IMR-90 (cell line): ENCODE results near the gene TTLL11. TPM values are rescaled to one million over a fixed set of nuclear protein-coding genes. Genes with fewer than 3 reads are reported as not detected.

Experiments used
- ATAC-seq: fragments of 200-7000 bp; cut with Tn5 transposase; 2 replicates; pipeline ENCODE4 v1.9.1; 2020; ENCODE audit warnings: low read depth, mild to moderate bottlenecking, moderate library complexity
- BruUV-seq: library from RNA; stranded (reverse); fragments of 400-500 nt; replicated peaks from 2 replicates; lab custom pipeline; 2021; lab: Mats Ljungman, UMichigan
- CTCF ChIA-PET: fragments of 300-600 bp; formaldehyde crosslinking; extraction: SDS; loops from one replicate; lab custom pipeline; 2021; ENCODE audit warnings: antibody characterized with exemption; lab: Yijun Ruan, JAX
- POLR2A ChIA-PET: fragments of 300-600 bp; sonication (Branson Sonifier 250); formaldehyde crosslinking; loops from one replicate; lab custom pipeline; 2022; ENCODE audit warnings: antibody characterized with exemption; ENCODE audit not compliant: unreplicated experiment; lab: Charles Lee
- DNase-seq: peaks from one replicate; pipeline ENCODE4 v3.0.0; 2013
- H2AFZ ChIP-seq: replicated peaks from 2 replicates; pipeline ENCODE3; 2013; ENCODE audit warnings: low read length, mild to moderate bottlenecking; ENCODE audit not compliant: poor library complexity
- H2AK5ac ChIP-seq: 2 replicates; pipeline ENCODE4 v1.6.1; 2013; ENCODE audit warnings: low read depth, low read length, inconsistent platforms
- H2AK9ac ChIP-seq: replicated peaks from 2 replicates; pipeline ENCODE3; 2013; ENCODE audit warnings: mild to moderate bottlenecking, low read depth, low read length, moderate library complexity; ENCODE audit not compliant: poor library complexity
- H2BK120ac ChIP-seq: 2 replicates; pipeline ENCODE4 v1.6.1; 2013; ENCODE audit warnings: low read depth, low read length, inconsistent platforms
- H2BK15ac ChIP-seq: 3 replicates; pipeline ENCODE4 v1.6.1; 2013; ENCODE audit warnings: low read depth, low read length, inconsistent platforms
- H2BK20ac ChIP-seq: 2 replicates; pipeline ENCODE4 v1.6.1; 2013; ENCODE audit warnings: low read depth, mild to moderate bottlenecking, inconsistent platforms, low read length, moderate library complexity
- H2BK5ac ChIP-seq: 2 replicates; pipeline ENCODE4 v1.6.1; 2013; ENCODE audit warnings: mild to moderate bottlenecking, low read depth, low read length, inconsistent platforms; ENCODE audit not compliant: poor library complexity, severe bottlenecking
- H3K14ac ChIP-seq: replicated peaks from 2 replicates; pipeline ENCODE4 v1.6.1; 2013; ENCODE audit warnings: low read depth, low read length, inconsistent platforms
- H3K18ac ChIP-seq: 2 replicates; pipeline ENCODE4 v1.6.1; 2013; ENCODE audit warnings: low read depth, low read length, control low read depth
- H3K23ac ChIP-seq: 2 replicates; pipeline ENCODE4 v1.6.1; 2013; ENCODE audit warnings: low read depth, low read length, inconsistent platforms
- H3K27ac ChIP-seq: 2 replicates; pipeline ENCODE4 v1.5.1; 2013; ENCODE audit warnings: mild to moderate bottlenecking, control low read depth, low read length; ENCODE audit not compliant: insufficient read depth
- H3K27me3 ChIP-seq: 2 replicates; pipeline ENCODE4 v1.6.1; 2013; ENCODE audit warnings: low read length; ENCODE audit not compliant: control insufficient read depth, insufficient read depth
- H3K36me3 ChIP-seq: 2 replicates; pipeline ENCODE4 v1.6.1; 2013; ENCODE audit warnings: low read length, mixed read lengths; ENCODE audit not compliant: control insufficient read depth, insufficient read depth
- H3K4ac ChIP-seq: 2 replicates; pipeline ENCODE4 v1.6.1; 2013; ENCODE audit warnings: low read depth, low read length, inconsistent platforms
- H3K4me1 ChIP-seq: 2 replicates; pipeline ENCODE4 v1.6.1; 2013; ENCODE audit warnings: low read length, mixed read lengths; ENCODE audit not compliant: control insufficient read depth, insufficient read depth
- H3K4me2 ChIP-seq: 2 replicates; pipeline ENCODE4 v1.6.1; 2013; ENCODE audit warnings: low read depth, mild to moderate bottlenecking, control low read depth, low read length, moderate library complexity
- H3K4me3 ChIP-seq: 2 replicates; pipeline ENCODE4 v1.5.1; 2013; ENCODE audit warnings: low read depth, mild to moderate bottlenecking, control low read depth, low read length, moderate library complexity; ENCODE audit not compliant: insufficient read depth
- H3K56ac ChIP-seq: 2 replicates; pipeline ENCODE4 v1.6.1; 2013; ENCODE audit warnings: low read length, inconsistent platforms; ENCODE audit not compliant: insufficient read depth; ENCODE audit errors: extremely low read depth
- H3K79me1 ChIP-seq, 2 experiments: 2 replicates each; pipeline ENCODE4 v1.6.1; 2013; ENCODE audit warnings: low read length in 2 of 2, inconsistent platforms in 1 of 2, low read depth in 1 of 2
- H3K9ac ChIP-seq: 2 replicates; pipeline ENCODE4 v1.6.1; 2013; ENCODE audit warnings: low read depth, low read length, control low read depth
- H3K9me1 ChIP-seq: 2 replicates; pipeline ENCODE4 v1.6.1; 2013; ENCODE audit warnings: low read length, inconsistent platforms; ENCODE audit not compliant: insufficient read depth
- H3K9me3 ChIP-seq: 2 replicates; pipeline ENCODE4 v1.6.1; 2013; ENCODE audit warnings: low read length; ENCODE audit not compliant: control insufficient read depth, insufficient read depth
- H4K20me1 ChIP-seq: 2 replicates; pipeline ENCODE4 v1.6.1; 2013; ENCODE audit warnings: low read length, inconsistent platforms; ENCODE audit not compliant: insufficient read depth
- H4K5ac ChIP-seq: 2 replicates; pipeline ENCODE4 v1.6.1; 2013; ENCODE audit warnings: mild to moderate bottlenecking, low read depth, low read length, control low read depth
- H4K8ac ChIP-seq, 2 experiments: 2 replicates each; pipeline ENCODE4 v1.6.1; 2013; ENCODE audit warnings: low read depth in 2 of 2, low read length in 2 of 2, control low read depth in 1 of 2, inconsistent platforms in 1 of 2
- H4K91ac ChIP-seq: 2 replicates; pipeline ENCODE4 v1.6.1; 2013; ENCODE audit warnings: low read depth, low read length, inconsistent platforms; ENCODE audit not compliant: insufficient read depth
- CEBPB ChIP-seq: IDR thresholded peaks from 2 replicates; pipeline ENCODE4 v1.6.1; 2012; ENCODE audit warnings: low read depth, low read length, improper control_type of control experiment
- NFE2L2 ChIP-seq: fragments of 150-350 bp; IDR thresholded peaks from 2 replicates; pipeline ENCODE4 v1.6.1; 2016; ENCODE audit warnings: low read depth, mild to moderate bottlenecking, low read length
- RAD21 ChIP-seq: IDR thresholded peaks from 2 replicates; pipeline ENCODE4 v1.6.1; 2012; ENCODE audit warnings: low read length, improper control_type of control experiment
- WGBS, 2 experiments: methylation state at CpG; one replicate each; pipeline versions ENCODE4 v1.1.5 to v1.1.7; 2013; ENCODE audit warnings: missing lambda C conversion rate in 2 of 2; ENCODE audit not compliant: insufficient read length in 1 of 2; ENCODE audit errors: extremely low coverage in 2 of 2; 5-methylcytosine and 5-hydroxymethylcytosine counted together
- dilution Hi-C: fragments of 300-500 bp; cut with HindIII; formaldehyde crosslinking; loops from one replicate; pipeline ENCODE4 v1.14.3; 2018; ENCODE audit warnings: low sequenced_read_pairs; ENCODE audit not compliant: unreplicated experiment
- in situ Hi-C: fragments of 300-500 bp; cut with MboI; formaldehyde crosslinking; loops from 3 replicates; pipeline ENCODE4 v1.14.3; 2019; ENCODE audit warnings: low sequenced_read_pairs, inconsistent platforms, mixed read lengths
- intact Hi-C: fragments of 100-400 bp; cut with micrococcal nuclease; formaldehyde crosslinking; loops from 2 replicates; pipeline ENCODE4 v1.10.0; 2022
- polyA plus RNA-seq, 3 experiments: library from polyadenylated mRNA; depleted of rRNA; stranded (reverse); fragments of >200 nt; gene quantifications; 2 replicates each; pipeline ENCODE4 v1.2.3, GENCODE V29; 2012; ENCODE audit warnings: low replicate concordance in 1 of 3
- total RNA-seq: library from RNA; depleted of rRNA; stranded (reverse); fragments of >200 nt; gene quantifications from 2 replicates; pipeline ENCODE4 v1.2.3, GENCODE V29; 2012
- TF ChIP-seq, protein P1 (sequence below): fragments of 150-350 bp; IDR thresholded peaks from 2 replicates; pipeline ENCODE4 v1.6.1; 2016; ENCODE audit warnings: low read depth, mild to moderate bottlenecking, low read length, moderate library complexity, borderline replicate concordance

Gene TTLL11
- total and polyA plus RNA-seq, 2 of the 4 experiments (the other 2 are of a cell fraction): 2.0 to 4.6 TPM

DNA sequence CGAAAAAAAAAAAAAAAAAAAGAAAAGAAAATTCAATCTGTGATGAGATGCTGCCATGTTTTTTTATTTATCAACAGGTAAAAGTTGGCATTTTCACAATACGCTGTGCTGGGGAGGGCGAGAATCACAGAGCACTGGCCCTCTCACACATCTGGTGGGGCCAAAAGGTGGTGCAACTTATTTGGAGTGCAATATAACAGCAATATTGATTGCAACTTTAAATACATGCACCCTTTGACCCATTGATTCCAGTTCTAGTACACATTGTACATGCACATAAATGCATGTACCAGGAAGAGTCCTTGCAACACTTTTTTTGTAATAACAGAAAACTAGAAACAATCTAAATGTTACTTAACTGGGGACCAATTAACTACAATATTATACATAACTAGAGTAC, 282.6 kb downstream of the TTLL11 start:
- TF ChIP-seq NFE2L2: no peak
- TF ChIP-seq, protein P1, sequence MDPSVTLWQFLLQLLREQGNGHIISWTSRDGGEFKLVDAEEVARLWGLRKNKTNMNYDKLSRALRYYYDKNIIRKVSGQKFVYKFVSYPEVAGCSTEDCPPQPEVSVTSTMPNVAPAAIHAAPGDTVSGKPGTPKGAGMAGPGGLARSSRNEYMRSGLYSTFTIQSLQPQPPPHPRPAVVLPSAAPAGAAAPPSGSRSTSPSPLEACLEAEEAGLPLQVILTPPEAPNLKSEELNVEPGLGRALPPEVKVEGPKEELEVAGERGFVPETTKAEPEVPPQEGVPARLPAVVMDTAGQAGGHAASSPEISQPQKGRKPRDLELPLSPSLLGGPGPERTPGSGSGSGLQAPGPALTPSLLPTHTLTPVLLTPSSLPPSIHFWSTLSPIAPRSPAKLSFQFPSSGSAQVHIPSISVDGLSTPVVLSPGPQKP: no peak
- TF ChIP-seq RAD21: no peak
- TF ChIP-seq CEBPB: no peak
- Histone ChIP-seq H4K5ac (no peak overlapping the region), H3K4ac (no peak overlapping the region), H4K91ac (no peak overlapping the region), H3K18ac (no peak overlapping the region), H2BK15ac (no peak overlapping the region), H4K20me1 (no peaks in the 10 kb centered on the region), H2AK9ac (no peak overlapping the region), H3K56ac (no peak overlapping the region), H2AFZ (no peak overlapping the region), H3K79me1 (no peaks in the 10 kb centered on the region), H2BK5ac (no peak overlapping the region), H3K36me3 (no peaks in the 10 kb centered on the region), H2AK5ac (no peak overlapping the region), H3K27ac (no peak overlapping the region), H2BK120ac (no peak overlapping the region), H3K9me1 (no peaks in the 10 kb centered on the region), H3K23ac (no peak overlapping the region), H3K27me3 (peaks cover 9% of the 10 kb centered on the region; the same call in 1 of the 2 replicates), H3K14ac (no peak overlapping the region), H3K9me3 (no peaks in the 10 kb centered on the region), H3K4me2 (no peak overlapping the region), H4K8ac (no peak overlapping the region), H2BK20ac (no peak overlapping the region), H3K9ac (no peak overlapping the region), H3K4me3 (no peak overlapping the region), H3K4me1 (no peaks in the 10 kb centered on the region)
- no TSS peak for BruUV-seq
- WGBS, 2 experiments: 0% methylated on average over 1 of the region's 3 CpGs; no CpG with 5 or more reads in 1 of the 2 experiments
- DNase-seq: no peak
- ChIA-PET CTCF (no interaction called here), POLR2A (no interaction called here)
- dilution Hi-C loops (no loop called here), in situ Hi-C loops (no loop called here), intact Hi-C loops (no loop called here)
- ATAC-seq: no peak
